ENCODE results near the gene ABHD8.

The ABHD8 gene

DNA sequence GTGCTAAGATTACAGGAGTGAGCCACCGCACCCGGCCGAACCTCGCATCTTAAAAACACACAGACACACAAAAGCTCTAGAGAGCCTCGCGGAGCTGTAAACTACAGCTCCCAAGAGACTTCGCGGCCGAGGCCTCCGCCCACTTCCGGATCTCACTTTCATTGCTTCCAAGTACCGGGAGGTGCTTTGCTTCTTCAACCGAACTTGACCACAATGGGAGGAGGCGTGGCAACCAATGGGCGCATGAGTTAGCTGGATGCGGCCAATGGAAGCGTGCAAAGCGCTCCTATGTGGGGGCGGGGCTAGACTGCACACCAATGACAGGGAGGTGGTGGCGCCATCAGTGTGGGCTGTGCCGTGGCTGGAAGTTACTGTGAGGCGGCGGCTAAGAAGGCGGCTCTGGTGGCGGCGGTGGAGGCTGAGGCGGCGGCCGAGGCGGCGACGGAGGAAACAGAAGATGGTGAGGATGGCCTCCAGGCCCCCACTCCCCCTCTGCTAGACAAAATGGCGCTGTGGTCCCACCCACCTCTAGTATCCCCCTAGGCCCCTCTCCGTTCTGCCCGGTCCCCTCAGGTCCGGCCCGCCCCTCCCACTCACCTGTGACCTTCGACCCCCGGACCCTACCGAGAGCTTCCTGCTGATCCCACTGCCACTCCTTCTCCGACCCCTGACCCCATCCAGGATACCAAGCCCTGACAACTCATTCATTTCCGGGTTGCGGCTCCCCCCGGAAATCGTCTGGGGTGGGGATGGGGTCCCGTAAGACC, 6.2 kb upstream of the ABHD8 start, which contains the start of gene DDA1:
DDA1 (plus strand) TSS at position 366 of the 767 bp plus-strand sequence; CDS start at position 458, 92 bp downstream.
- H3K4me3 ChIP-seq (ENCODE audit: low read length): peak within 1 kb of the TSS; percentile 90
- peak; percentile 100 for DNase-seq (ENCODE audit: low read depth)
- TF ChIP-seq CTCF (conservative IDR thresholded peaks at IDR 0.05; ENCODE audit: low read length): no peak

DNA sequence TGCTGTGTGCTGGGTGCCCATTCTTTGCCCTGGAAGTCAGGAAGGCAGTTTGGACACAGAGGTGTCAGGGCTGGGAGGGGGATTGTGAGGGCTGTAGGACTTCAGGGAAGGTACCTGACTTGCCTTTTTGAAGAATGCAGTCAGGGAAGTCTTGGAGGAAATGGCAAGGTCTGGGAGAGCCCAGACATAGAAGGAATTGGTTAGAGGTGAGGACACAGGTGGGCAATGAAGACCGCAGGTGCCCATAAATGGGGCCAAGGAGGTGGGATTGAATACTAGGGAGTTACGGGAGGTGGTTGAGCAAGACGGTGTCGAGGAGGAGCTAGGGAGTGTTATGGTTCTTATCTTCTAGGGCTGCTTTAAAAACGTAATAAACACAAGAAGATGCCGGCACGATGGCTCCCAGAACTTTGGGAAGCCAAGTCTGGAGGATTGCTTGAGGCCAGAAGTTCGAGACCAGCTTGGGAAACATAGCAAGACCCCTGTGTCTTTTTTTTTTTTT, 4.7 kb upstream of the ABHD8 start:
- H3K4me3 ChIP-seq (ENCODE audit: low read length): no peak overlapping the region
- DNase-seq (ENCODE audit: low read depth): no peak
- no peak for TF ChIP-seq CTCF (conservative IDR thresholded peaks at IDR 0.05; ENCODE audit: low read length)

DNA sequence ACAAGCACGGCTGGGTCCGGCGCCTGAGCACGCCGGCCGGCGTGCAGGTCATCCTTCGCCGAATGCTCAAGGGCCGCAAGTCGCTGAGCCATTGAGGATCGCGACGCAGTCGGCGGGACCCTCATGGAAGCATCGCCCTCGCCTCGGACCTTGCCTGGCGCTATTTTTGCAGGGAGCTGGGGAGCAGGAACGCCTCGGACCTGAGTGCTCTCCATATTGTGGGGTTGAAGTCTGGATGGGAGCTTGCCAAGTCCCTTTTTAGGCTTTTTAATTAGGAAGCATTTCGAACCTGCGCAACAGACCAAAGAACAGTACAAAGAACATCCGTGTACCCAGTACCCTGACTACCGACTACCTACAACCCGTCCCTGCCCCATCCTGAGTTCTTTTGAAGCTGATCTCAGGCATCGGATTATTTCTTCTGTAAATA, 3.1 kb upstream of the ABHD8 start:
- TF ChIP-seq CTCF (conservative IDR thresholded peaks at IDR 0.05; ENCODE audit: low read length): no peak
- peak overlapping the region; percentile 81 for H3K4me3 ChIP-seq (ENCODE audit: low read length)
- no peak for DNase-seq (ENCODE audit: low read depth)

- peak within 1 kb of the TSS; percentile 81 for H3K4me3 ChIP-seq (ENCODE audit: low read length)
- peak; percentile 99 for DNase-seq (ENCODE audit: low read depth)
- TF ChIP-seq CTCF (conservative IDR thresholded peaks at IDR 0.05; ENCODE audit: low read length): peak; percentile 67
Observed at GRCh38 chr19:17305517-17306284, 2.5 kb upstream of the ABHD8 start, which contains the start of gene MRPL34. Gene MRPL34 (plus strand): TSS chr19:17305872. CDS start chr19:17305893, 21 bp downstream.

DNA sequence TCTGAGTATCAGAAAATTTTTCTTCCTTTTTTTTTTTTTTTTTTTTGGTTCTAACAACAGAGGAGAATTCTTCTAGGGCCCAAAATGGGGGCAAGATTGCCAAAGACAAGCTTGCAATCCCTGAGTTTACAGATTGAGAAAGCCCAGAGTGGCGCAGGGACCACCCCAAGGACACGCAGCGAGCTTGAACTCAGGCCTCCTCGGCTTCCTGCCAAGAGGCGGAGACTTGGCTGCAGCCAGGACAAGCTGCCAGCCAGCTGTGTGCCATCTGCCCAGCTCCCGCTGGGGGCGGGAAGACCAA, 1.9 kb upstream of the ABHD8 start:
- TF ChIP-seq CTCF (conservative IDR thresholded peaks at IDR 0.05; ENCODE audit: low read length): no peak
- H3K4me3 ChIP-seq (ENCODE audit: low read length): peak overlapping the region; percentile 81
- DNase-seq (ENCODE audit: low read depth): no peak

DNA sequence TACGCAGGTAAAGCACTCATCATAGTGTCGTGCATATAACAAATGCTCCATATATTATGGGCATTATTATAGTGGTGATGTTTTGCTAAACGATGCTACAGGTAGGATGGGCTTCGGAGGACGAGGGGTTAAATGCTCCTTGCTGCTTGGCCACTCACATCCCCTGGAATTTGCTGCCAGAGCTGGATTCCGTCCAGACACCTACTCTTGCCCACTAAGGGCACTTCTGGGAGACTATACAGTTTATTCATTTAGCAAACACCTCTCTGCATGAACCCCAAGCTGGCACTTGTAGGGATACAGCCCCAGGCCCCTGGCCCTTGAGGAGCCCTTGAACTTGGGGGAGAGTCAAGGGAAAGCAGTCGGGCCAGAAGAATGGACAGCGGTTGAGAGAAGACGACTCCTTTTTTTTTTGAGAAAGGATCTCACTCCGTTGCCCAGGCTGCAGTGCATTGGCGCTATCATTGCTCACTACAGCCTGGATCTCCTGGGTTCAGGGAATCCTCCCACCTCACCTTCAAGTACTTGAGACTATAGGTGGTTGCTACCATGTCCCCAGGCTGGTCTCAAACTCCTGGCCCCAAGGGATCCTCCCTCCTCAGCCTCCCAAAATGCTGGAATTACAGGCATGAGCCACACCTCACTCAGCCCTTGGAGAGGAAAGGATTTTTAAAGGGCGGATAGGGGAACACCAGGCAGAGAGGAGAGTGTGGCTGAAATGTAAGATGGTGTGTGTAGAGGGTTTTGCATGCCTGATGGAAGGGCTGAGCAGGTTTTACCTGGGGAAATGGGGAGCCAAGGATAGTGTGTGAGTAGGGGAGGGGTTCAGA, 1.4 kb upstream of the ABHD8 start:
- no peak overlapping the region; the same call in none of the 2 replicates for H3K4me3 ChIP-seq (ENCODE audit: low read length)
- no peak for TF ChIP-seq CTCF (conservative IDR thresholded peaks at IDR 0.05; ENCODE audit: low read length)
- no peak for DNase-seq (ENCODE audit: low read depth)
